ENCODE results near the gene PSMC3.

- TF ChIP-seq SUZ12 (IDR thresholded peaks at IDR 0.05; ENCODE audit: extremely low read depth, insufficient read depth, insufficient read length): no peak
- TF ChIP-seq ZNF274 (IDR thresholded peaks at IDR 0.05; ENCODE audit: low read depth, low read length): no peak
- TF ChIP-seq YY1 (IDR thresholded peaks at IDR 0.05; ENCODE audit: insufficient read depth, insufficient read length): no peak
Measured at GRCh38 chr11:47374720-47375019, 51.6 kb downstream of the PSMC3 start.

Measured in NT2/D1 (cell line).